ENCODE data around the gene PLSCR1. TPM values are rescaled to one million over a fixed set of nuclear protein-coding genes. Genes with fewer than 3 reads are reported as not detected.
A peak's percentile ranks its signal among the peaks of the same experiment; 100 is the strongest.

Gene PLSCR1
- polyA plus RNA-seq, 3 donors = 103 to 221 (median 127) TPM

DNA sequence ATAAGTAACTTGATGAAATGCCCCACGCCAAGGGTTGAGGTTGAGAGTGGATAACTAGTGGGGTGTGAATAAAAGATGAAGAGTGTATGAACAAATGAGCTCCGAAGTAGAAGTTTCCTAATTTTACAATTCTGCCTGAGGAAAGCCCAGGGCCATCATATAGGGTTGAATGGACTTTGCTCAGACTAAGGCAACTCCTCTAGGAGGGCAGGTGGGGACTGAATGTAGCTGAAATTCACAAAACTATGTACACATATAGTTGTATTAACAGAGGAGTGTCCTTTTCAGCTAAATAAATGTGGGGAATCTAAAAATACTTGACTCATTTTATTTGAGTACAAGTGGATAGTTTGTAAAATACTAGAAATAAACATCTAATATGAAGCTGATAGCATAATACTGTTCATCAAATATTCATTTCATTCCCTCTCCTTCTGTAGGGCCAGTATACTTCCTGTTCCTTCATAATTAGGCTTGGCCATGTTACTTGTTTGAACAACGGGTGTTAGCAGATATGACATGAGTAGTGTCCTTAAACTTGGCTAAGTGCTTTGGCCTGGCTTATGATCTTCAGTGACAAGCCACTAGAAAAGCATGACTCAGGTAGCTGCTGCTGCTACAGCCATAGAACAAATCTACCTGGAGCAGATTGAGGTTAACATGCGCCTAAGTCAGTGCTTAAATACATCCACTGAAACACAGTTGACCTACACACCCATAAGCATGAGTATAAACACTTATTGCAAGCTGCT is 26.5 kb downstream of the PLSCR1 start:
- TF ChIP-seq, protein P1, sequence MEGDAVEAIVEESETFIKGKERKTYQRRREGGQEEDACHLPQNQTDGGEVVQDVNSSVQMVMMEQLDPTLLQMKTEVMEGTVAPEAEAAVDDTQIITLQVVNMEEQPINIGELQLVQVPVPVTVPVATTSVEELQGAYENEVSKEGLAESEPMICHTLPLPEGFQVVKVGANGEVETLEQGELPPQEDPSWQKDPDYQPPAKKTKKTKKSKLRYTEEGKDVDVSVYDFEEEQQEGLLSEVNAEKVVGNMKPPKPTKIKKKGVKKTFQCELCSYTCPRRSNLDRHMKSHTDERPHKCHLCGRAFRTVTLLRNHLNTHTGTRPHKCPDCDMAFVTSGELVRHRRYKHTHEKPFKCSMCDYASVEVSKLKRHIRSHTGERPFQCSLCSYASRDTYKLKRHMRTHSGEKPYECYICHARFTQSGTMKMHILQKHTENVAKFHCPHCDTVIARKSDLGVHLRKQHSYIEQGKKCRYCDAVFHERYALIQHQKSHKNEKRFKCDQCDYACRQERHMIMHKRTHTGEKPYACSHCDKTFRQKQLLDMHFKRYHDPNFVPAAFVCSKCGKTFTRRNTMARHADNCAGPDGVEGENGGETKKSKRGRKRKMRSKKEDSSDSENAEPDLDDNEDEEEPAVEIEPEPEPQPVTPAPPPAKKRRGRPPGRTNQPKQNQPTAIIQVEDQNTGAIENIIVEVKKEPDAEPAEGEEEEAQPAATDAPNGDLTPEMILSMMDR (IDR thresholded peaks at IDR 0.05) = no peak

DNA sequence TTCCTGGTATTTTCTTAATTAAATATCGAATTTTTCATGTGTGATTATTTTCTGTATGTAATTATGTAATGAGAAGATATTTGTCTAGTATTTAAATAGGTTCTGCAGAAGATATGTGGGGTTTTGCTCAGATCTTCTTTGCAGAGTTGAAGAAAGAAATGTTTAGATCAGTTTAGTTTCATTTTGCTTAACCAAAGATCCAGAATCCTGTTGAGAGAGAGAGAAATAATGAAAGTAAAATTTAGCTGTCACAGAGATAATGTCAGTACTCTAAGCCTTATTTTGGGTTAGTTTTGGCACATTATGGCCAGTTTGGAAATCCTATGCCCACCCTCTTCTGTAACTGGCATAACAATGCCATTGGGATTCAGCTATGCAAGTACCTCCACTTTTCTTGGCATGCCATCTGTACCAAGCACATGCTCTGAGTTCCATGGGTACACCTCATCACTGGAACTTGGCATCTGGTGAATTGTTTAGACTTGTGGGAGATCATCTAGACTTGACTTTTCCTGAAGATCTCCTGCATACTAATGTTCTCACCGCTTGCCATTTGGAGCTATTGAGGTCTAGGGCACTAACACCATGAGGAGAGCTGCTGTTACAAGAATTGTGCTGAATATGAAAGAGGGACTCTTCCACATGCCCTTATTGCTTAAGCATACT is 30.9 kb downstream of the PLSCR1 start:
- H3K36me3 Mint-ChIP-seq = peaks cover 49 to 59% of the 10 kb centered on the region in 2 donors

More for the DNA sequence above, 26.5 kb downstream of the PLSCR1 start:
- Mint-ChIP-seq H3K27me3 (ENCODE audit: low read depth in 3 of 3) (peaks cover 0 to 1% (median 0%) of the 10 kb centered on the region in 3 donors), H3K36me3 (peaks cover 71 to 73% of the 10 kb centered on the region in 2 donors), H3K4me1 (peaks cover 8% of the 10 kb centered on the region), H3K4me3 (no peak overlapping the region), H3K27ac (peak overlapping the region in 4 of 7 donors; percentile 50 to 86 (median 66)), H3K9me3 (peaks cover 0 to 2% (median 0%) of the 10 kb centered on the region in 7 donors)
- Histone ChIP-seq H3K9ac (ENCODE audit: insufficient read depth, low read length, poor library complexity, severe bottlenecking) (no peak overlapping the region), H3K4me3 (replicated peaks in 1 of 3; ENCODE audit: low read depth in 2 of 3, low read length in 3 of 3) (no peak overlapping the region), H2AFZ (ENCODE audit: insufficient read depth, low read depth, low read length, poor library complexity, severe bottlenecking) (no peak overlapping the region), H3K27me3 (ENCODE audit: control insufficient read depth in 2 of 2, insufficient read depth in 2 of 2, low read length in 2 of 2) (no peaks in the 10 kb centered on the region), H3K4me1 (ENCODE audit: control insufficient read depth in 1 of 2, insufficient read depth in 2 of 2, low read length in 2 of 2) (no peaks in the 10 kb centered on the region), H4K20me1 (ENCODE audit: insufficient read depth, low read length) (peaks cover 21% of the 10 kb centered on the region), H3K79me2 (ENCODE audit: insufficient read depth, low read length) (no peaks in the 10 kb centered on the region), H3K4me2 (replicated peaks; ENCODE audit: extremely low read depth, low read length, poor library complexity, severe bottlenecking) (no peak overlapping the region), H3K9me3 (replicated peaks in 1 of 2; ENCODE audit: control insufficient read depth in 1 of 2, insufficient read depth in 1 of 2, low read length in 2 of 2) (no peaks in the 10 kb centered on the region), H3K36me3 (replicated peaks in 1 of 2; ENCODE audit: control insufficient read depth in 1 of 2, insufficient read depth in 2 of 2, low read length in 2 of 2) (peaks cover 67 to 93% of the 10 kb centered on the region in 2 donors), H3K27ac (ENCODE audit: low read depth in 1 of 2, low read length in 2 of 2) (no peak overlapping the region)
- WGBS (ENCODE audit: insufficient coverage) = 100% methylated on average over 2 of the region's 4 CpGs
- intact Hi-C loops (cut with micrococcal nuclease) = no loop called here
- no peak for DNase-seq

More for the DNA sequence above, 30.9 kb downstream of the PLSCR1 start:
- intact Hi-C loops (cut with micrococcal nuclease) = no loop called here
- H3K9ac ChIP-seq (ENCODE audit: insufficient read depth, low read length, poor library complexity, severe bottlenecking) = no peak overlapping the region
- peaks cover 34 to 68% of the 10 kb centered on the region in 2 donors for H3K36me3 ChIP-seq (replicated peaks in 1 of 2; ENCODE audit: control insufficient read depth in 1 of 2, insufficient read depth in 2 of 2, low read length in 2 of 2)
- H3K27me3 ChIP-seq (ENCODE audit: control insufficient read depth in 2 of 2, insufficient read depth in 2 of 2, low read length in 2 of 2) = no peaks in the 10 kb centered on the region
- no peak overlapping the region for H3K27ac ChIP-seq (ENCODE audit: low read depth in 1 of 2, low read length in 2 of 2)
- H2AFZ ChIP-seq (ENCODE audit: insufficient read depth, low read depth, low read length, poor library complexity, severe bottlenecking) = no peak overlapping the region
- WGBS (ENCODE audit: insufficient coverage) = no CpG with 5 or more reads among the region's 2 CpGs
- Mint-ChIP-seq H3K27me3 (ENCODE audit: low read depth in 3 of 3) (peaks cover 0 to 1% (median 0%) of the 10 kb centered on the region in 3 donors), H3K9me3 (no peaks in the 10 kb centered on the region), H3K4me1 (peaks cover 9% of the 10 kb centered on the region), H3K27ac (peak overlapping the region in 2 of 7 donors; percentile 39 to 86), H3K4me3 (no peak overlapping the region)
- no peak for DNase-seq
- no peaks in the 10 kb centered on the region for H4K20me1 ChIP-seq (ENCODE audit: insufficient read depth, low read length)
- no peak overlapping the region for H3K4me2 ChIP-seq (replicated peaks; ENCODE audit: extremely low read depth, low read length, poor library complexity, severe bottlenecking)
- H3K4me3 ChIP-seq (replicated peaks in 1 of 3; ENCODE audit: low read depth in 2 of 3, low read length in 3 of 3) = no peak overlapping the region
- TF ChIP-seq, protein P1 (IDR thresholded peaks at IDR 0.05) = no peak
- H3K4me1 ChIP-seq (ENCODE audit: control insufficient read depth in 1 of 2, insufficient read depth in 2 of 2, low read length in 2 of 2) = no peaks in the 10 kb centered on the region
- no peaks in the 10 kb centered on the region for H3K79me2 ChIP-seq (ENCODE audit: insufficient read depth, low read length)
- H3K9me3 ChIP-seq (replicated peaks in 1 of 2; ENCODE audit: control insufficient read depth in 1 of 2, insufficient read depth in 1 of 2, low read length in 2 of 2) = no peaks in the 10 kb centered on the region
